Measurements from ENCODE around the gene CHRNB2.

DNA sequence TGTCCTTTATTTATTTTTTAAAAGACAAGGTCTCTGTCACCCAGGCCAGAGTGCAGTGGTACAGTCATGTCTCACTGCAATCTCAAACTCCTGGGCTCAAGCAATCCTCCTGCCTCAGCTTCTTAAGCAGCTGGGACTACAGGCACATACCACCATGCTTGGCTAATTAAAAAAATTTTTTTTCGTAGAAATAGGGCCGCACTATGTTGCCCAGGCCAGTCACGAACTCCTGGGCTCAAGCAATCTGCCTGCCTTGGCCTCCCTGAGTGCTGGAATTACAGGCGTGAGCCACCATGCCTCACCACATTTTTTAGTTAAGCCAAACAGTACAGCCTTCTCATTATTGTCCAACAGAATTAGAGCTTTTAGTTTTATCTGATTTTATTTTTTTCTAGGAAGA lies 47.8 kb downstream of the CHRNB2 start:
- no peak for TF ChIP-seq CEBPB (IDR thresholded peaks at IDR 0.05)
- TF ChIP-seq, protein P1, sequence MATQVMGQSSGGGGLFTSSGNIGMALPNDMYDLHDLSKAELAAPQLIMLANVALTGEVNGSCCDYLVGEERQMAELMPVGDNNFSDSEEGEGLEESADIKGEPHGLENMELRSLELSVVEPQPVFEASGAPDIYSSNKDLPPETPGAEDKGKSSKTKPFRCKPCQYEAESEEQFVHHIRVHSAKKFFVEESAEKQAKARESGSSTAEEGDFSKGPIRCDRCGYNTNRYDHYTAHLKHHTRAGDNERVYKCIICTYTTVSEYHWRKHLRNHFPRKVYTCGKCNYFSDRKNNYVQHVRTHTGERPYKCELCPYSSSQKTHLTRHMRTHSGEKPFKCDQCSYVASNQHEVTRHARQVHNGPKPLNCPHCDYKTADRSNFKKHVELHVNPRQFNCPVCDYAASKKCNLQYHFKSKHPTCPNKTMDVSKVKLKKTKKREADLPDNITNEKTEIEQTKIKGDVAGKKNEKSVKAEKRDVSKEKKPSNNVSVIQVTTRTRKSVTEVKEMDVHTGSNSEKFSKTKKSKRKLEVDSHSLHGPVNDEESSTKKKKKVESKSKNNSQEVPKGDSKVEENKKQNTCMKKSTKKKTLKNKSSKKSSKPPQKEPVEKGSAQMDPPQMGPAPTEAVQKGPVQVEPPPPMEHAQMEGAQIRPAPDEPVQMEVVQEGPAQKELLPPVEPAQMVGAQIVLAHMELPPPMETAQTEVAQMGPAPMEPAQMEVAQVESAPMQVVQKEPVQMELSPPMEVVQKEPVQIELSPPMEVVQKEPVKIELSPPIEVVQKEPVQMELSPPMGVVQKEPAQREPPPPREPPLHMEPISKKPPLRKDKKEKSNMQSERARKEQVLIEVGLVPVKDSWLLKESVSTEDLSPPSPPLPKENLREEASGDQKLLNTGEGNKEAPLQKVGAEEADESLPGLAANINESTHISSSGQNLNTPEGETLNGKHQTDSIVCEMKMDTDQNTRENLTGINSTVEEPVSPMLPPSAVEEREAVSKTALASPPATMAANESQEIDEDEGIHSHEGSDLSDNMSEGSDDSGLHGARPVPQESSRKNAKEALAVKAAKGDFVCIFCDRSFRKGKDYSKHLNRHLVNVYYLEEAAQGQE (IDR thresholded peaks at IDR 0.05; ENCODE audit: low read depth): no peak
- no peak for TF ChIP-seq YY1 (IDR thresholded peaks at IDR 0.05; ENCODE audit: low read depth)
- TF ChIP-seq EP300 (IDR thresholded peaks at IDR 0.05; ENCODE audit: borderline replicate concordance): no peak
- no peak for TF ChIP-seq TCF12 (IDR thresholded peaks at IDR 0.05; ENCODE audit: low read depth)
- no peak for TF ChIP-seq TAF1 (IDR thresholded peaks at IDR 0.05; ENCODE audit: low read depth)

All from Ishikawa (cell line).